HG03066 (cell line): ENCODE results near the gene CCDC85C.
"Not testable (repeated sequence)": the region's sequence is repeated elsewhere in the genome, so short reads cannot be mapped to it uniquely, and the experiment has no call there.

ENCODE experiments used
- ATAC-seq: cut with Tn5 transposase; IDR thresholded peaks from one replicate; pipeline ENCODE4 v1.9.1; 2021; ENCODE audit warnings: low read depth; ENCODE audit not compliant: unreplicated experiment

Gene CCDC85C

GRCh38 chr14:99603471-99604277 is at the start of gene CCDC85C:
Gene CCDC85C, minus strand, starts transcription at chr14:99604207. Its CDS starts 248 bp downstream, at chr14:99603959.
- ATAC-seq = no peak

GRCh38 chr14:99651953-99652746 is 48.1 kb upstream of the CCDC85C start:
- ATAC-seq = no peak

- ATAC-seq = no peak
Observed at GRCh38 chr14:99650189-99650588, 46.2 kb upstream of the CCDC85C start.

GRCh38 chr14:99649643-99650042 is 45.6 kb upstream of the CCDC85C start:
- no peak for ATAC-seq

GRCh38 chr14:99649219-99649618 is 45.2 kb upstream of the CCDC85C start:
- ATAC-seq = no peak

GRCh38 chr14:99648027-99648784 is 44.2 kb upstream of the CCDC85C start:
- no peak for ATAC-seq

- no peak for ATAC-seq
Observed at GRCh38 chr14:99647411-99647810, 43.4 kb upstream of the CCDC85C start.

GRCh38 chr14:99645545-99646505 is 41.8 kb upstream of the CCDC85C start:
- ATAC-seq = no peak

- ATAC-seq = no peak
Observed at GRCh38 chr14:99644723-99645544, 40.9 kb upstream of the CCDC85C start, which contains the start of gene HHIPL1. Gene HHIPL1, plus strand, starts transcription at chr14:99645129. Its CDS starts 79 bp downstream, at chr14:99645208.

- no peak for ATAC-seq
Observed at GRCh38 chr14:99644035-99644587, 40.1 kb upstream of the CCDC85C start.

GRCh38 chr14:99643343-99643742 is 39.3 kb upstream of the CCDC85C start:
- no peak for ATAC-seq

- ATAC-seq = not testable (repeated sequence)
Observed at GRCh38 chr14:99642771-99643170, 38.8 kb upstream of the CCDC85C start.

- no peak for ATAC-seq
Observed at GRCh38 chr14:99637624-99638023, 33.6 kb upstream of the CCDC85C start.

GRCh38 chr14:99636487-99636886 is 32.5 kb upstream of the CCDC85C start:
- no peak for ATAC-seq

GRCh38 chr14:99635116-99635515 is 31.1 kb upstream of the CCDC85C start:
- no peak for ATAC-seq

GRCh38 chr14:99634443-99634842 is 30.4 kb upstream of the CCDC85C start:
- ATAC-seq = no peak

GRCh38 chr14:99633918-99634317 is 29.9 kb upstream of the CCDC85C start:
- no peak for ATAC-seq

GRCh38 chr14:99633141-99633540 is 29.1 kb upstream of the CCDC85C start:
- ATAC-seq = no peak
